HepG2 (cell line): ENCODE data around the gene NFATC3. TPM values are rescaled to one million over a fixed set of nuclear protein-coding genes. Genes with fewer than 3 reads are reported as not detected.

ENCODE experiments used
- AKAP8 ChIP-seq: sonication (generic); formaldehyde crosslinking; IDR thresholded peaks from 2 replicates; pipeline ENCODE4 v1.5.1; 2020; ENCODE audit warnings: mild to moderate bottlenecking, missing genetic modification reagents
- ATRX ChIP-seq: sonication (generic); formaldehyde crosslinking; IDR thresholded peaks from 2 replicates; pipeline ENCODE4 v1.4.0; 2020; ENCODE audit warnings: missing genetic modification reagents, borderline replicate concordance
- CBX2 ChIP-seq, 2 experiments: fragments of 200-600 bp in 1 of 2; sonication (generic); formaldehyde crosslinking in 1 of 2; IDR thresholded peaks; 2 replicates each; pipeline versions ENCODE4 v1.7.0 to v1.8.1; 2018 to 2022; ENCODE audit warnings: low read depth in 2 of 2, low read length in 1 of 2, mild to moderate bottlenecking in 1 of 2, missing genetic modification reagents in 1 of 2
- KAT2B ChIP-seq: fragments of 150-350 bp; IDR thresholded peaks from 2 replicates; pipeline ENCODE4 v1.6.1; 2014; ENCODE audit warnings: low read depth, low read length, borderline replicate concordance
- MED1 ChIP-seq: sonication (generic); formaldehyde crosslinking; IDR thresholded peaks from 2 replicates; pipeline ENCODE4 v1.4.0; 2020; ENCODE audit warnings: missing genetic modification reagents
- PHF5A ChIP-seq: IDR thresholded peaks from one replicate; pipeline ENCODE4 v1.6.1; 2018; ENCODE audit warnings: low read depth, missing genetic modification reagents; ENCODE audit not compliant: unreplicated experiment
- POLR2AphosphoS2 ChIP-seq: IDR thresholded peaks from 2 replicates; pipeline ENCODE4 v1.6.1; 2011; ENCODE audit warnings: low read depth, low read length, improper control_type of control experiment
- RFX1 ChIP-seq: fragments of 450-650 bp; IDR thresholded peaks from 2 replicates; pipeline ENCODE4 v1.6.1; 2017
- RFX3 ChIP-seq: IDR thresholded peaks from 2 replicates; pipeline ENCODE4 v1.6.1; 2016; ENCODE audit warnings: missing biosample characterization, missing genetic modification reagents
- RFXANK ChIP-seq: IDR thresholded peaks from 2 replicates; pipeline ENCODE4 v1.6.1; 2016
- RXRA ChIP-seq: sonication (generic); formaldehyde crosslinking; IDR thresholded peaks from 2 replicates; pipeline ENCODE4 v1.5.1; 2020; ENCODE audit warnings: missing genetic modification reagents
- SALL1 ChIP-seq: sonication (generic); formaldehyde crosslinking; IDR thresholded peaks from 2 replicates; pipeline ENCODE4 v1.8.0; 2022; ENCODE audit warnings: mild to moderate bottlenecking, missing genetic modification reagents
- SRSF4 ChIP-seq: fragments of 200-400 bp; formaldehyde crosslinking; IDR thresholded peaks from one replicate; pipeline ENCODE4 v1.6.1; 2018; ENCODE audit warnings: mild to moderate bottlenecking, low read depth, low read length, moderate library complexity; ENCODE audit not compliant: poor library complexity, severe bottlenecking
- SRY ChIP-seq: sonication (generic); formaldehyde crosslinking; IDR thresholded peaks from 2 replicates; pipeline ENCODE4 v1.8.0; 2022; ENCODE audit warnings: mild to moderate bottlenecking, missing genetic modification reagents
- STAT5B ChIP-seq: sonication (generic); formaldehyde crosslinking; IDR thresholded peaks from 2 replicates; pipeline ENCODE4 v1.4.0; 2020; ENCODE audit warnings: missing genetic modification reagents
- ZKSCAN5 ChIP-seq: sonication (generic); formaldehyde crosslinking; IDR thresholded peaks from 2 replicates; pipeline ENCODE4 v1.5.1; 2020; ENCODE audit warnings: mild to moderate bottlenecking, missing genetic modification reagents
- ZNF282 ChIP-seq: fragments of 450-650 bp; IDR thresholded peaks from 2 replicates; pipeline ENCODE4 v1.6.1; 2018; ENCODE audit not compliant: partially characterized antibody
- ZNF3 ChIP-seq: IDR thresholded peaks from 2 replicates; pipeline ENCODE4 v1.7.0; 2017; ENCODE audit warnings: inconsistent platforms
- ZNF547 ChIP-seq: sonication (generic); formaldehyde crosslinking; IDR thresholded peaks from 2 replicates; pipeline ENCODE4 v1.5.1; 2020; ENCODE audit warnings: mild to moderate bottlenecking, missing genetic modification reagents
- ZSCAN29 ChIP-seq: sonication (generic); formaldehyde crosslinking; conservative IDR thresholded peaks from 2 replicates; pipeline ENCODE4 v1.4.0; 2020; ENCODE audit warnings: mild to moderate bottlenecking, missing genetic modification reagents
- ZZZ3 ChIP-seq: sonication (generic); formaldehyde crosslinking; IDR thresholded peaks from 2 replicates; pipeline ENCODE4 v1.4.0; 2020; ENCODE audit warnings: missing genetic modification reagents, mild to moderate bottlenecking, borderline replicate concordance
- polyA plus RNA-seq, 8 experiments: library from polyadenylated mRNA; depleted of rRNA in 3 of 8; stranded (reverse) in 7 of 8; unstranded in 1 of 8; fragments of >200 nt; fragmentation: Illumina TruSeq in 4 of 8; extraction: Trizol in 4 of 8; gene quantifications; 2 replicates each; pipeline versions ENCODE4 v1.2.1 to v1.2.3, GENCODE V29; 2011 to 2016; ENCODE audit warnings: low read depth in 4 of 8, missing spikeins in 1 of 8, mixed read lengths in 1 of 8; ENCODE audit not compliant: insufficient read depth in 1 of 8
- total RNA-seq, 5 experiments: library from RNA; depleted of rRNA; stranded (reverse); fragments of >200 nt; fragmentation: Illumina TruSeq; extraction: Trizol; gene quantifications; 2 replicates each; pipeline ENCODE4 v1.2.3, GENCODE V29; 2016; ENCODE audit warnings: low read depth in 1 of 5
- TF ChIP-seq, protein P1 (sequence below): IDR thresholded peaks from 2 replicates; pipeline ENCODE4 v1.6.1; 2012; ENCODE audit warnings: low read depth, low read length, improper control_type of control experiment
- TF ChIP-seq, protein P2 (sequence below): sonication (generic); formaldehyde crosslinking; IDR thresholded peaks from 2 replicates; pipeline ENCODE4 v1.5.1; 2020; ENCODE audit warnings: missing genetic modification reagents, mild to moderate bottlenecking, borderline replicate concordance
- TF ChIP-seq, protein P3 (sequence below): sonication (generic); formaldehyde crosslinking; IDR thresholded peaks from 2 replicates; pipeline ENCODE4 v1.8.1; 2023; ENCODE audit warnings: missing genetic modification reagents, mild to moderate bottlenecking, borderline replicate concordance
- TF ChIP-seq, protein P4 (sequence below): IDR thresholded peaks from 2 replicates; pipeline ENCODE4 v1.6.1; 2016; ENCODE audit warnings: mild to moderate bottlenecking, missing biosample characterization, missing genetic modification reagents
- TF ChIP-seq, protein P5 (sequence below): sonication (generic); formaldehyde crosslinking; conservative IDR thresholded peaks from 2 replicates; pipeline ENCODE4 v1.4.0; 2020; ENCODE audit warnings: missing genetic modification reagents

NFATC3 gene
- total and polyA plus RNA-seq, 2 of the 13 experiments (the other 11 are each of a cell fraction or from before 2014, with no cell fraction given): 52.6 to 62.7 TPM

DNA sequence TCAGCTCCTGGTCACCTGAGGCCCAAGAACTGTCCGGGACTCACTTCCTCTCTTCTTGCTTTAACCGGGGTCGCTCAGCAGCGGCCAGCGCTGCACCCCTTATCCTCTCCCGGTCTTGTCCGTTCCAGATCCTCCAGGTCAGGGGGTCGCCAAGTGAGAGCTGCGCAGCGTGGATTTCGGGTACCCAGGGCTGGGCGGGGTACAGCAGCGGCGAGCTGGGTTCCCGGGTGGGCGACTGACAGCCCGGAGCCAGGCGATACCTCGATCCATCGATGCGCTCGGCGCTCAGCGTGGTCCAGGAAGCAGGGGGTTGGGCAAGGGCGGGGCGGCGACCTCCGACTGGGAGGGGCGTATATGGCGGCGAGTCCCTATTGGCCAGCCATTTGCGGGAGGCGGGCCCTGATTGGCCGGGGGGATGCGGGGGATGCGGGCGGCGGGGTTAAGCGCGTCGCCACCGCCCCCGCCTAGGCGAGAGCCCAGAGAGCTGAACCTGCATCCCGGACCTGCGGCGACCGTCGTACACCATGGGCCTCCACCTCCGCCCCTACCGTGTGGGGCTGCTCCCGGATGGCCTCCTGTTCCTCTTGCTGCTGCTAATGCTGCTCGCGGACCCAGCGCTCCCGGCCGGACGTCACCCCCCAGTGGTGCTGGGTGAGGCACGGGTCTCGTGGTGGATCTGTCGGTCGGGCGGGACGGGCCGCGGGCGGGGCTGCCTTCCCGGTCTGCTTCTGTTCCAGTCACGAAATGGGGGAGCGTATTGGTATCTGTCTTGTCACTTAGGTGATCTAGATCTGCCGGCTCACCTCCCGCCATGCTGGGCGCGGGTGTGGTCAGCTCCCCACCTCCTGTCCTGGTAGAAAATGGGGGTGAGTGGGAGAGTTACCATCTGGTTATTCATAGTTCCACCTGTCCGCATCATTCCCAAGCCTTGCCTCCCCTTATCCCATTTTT lies 160.0 kb downstream of the NFATC3 start, which contains the start of gene PLA2G15 (continued):
- TF ChIP-seq RFXANK (CRISPR knock-in tag) (no peak; the same call in 1 of the 2 replicates), ZSCAN29 (no peak), ATRX (no peak), MED1 (peak; percentile 62), KAT2B (no peak), SRSF4 (no peak), ZNF547 (CRISPR knock-in tag) (peak; percentile 80; the same call in 1 of the 2 replicates), ZZZ3 (CRISPR knock-in tag) (no peak), CBX2 (IDR thresholded peaks at IDR 0.05; ENCODE audit: low read depth, low read length) (no peak), CBX2 (CRISPR knock-in tag; IDR thresholded peaks at IDR 0.05; ENCODE audit: low read depth) (no peak), RFX3 (CRISPR knock-in tag) (no peak), RFX1 (no peak), SRY (CRISPR knock-in tag) (0 out of 2 replicates have a peak, but pooled peaks have one; percentile 13), AKAP8 (CRISPR knock-in tag) (no peak), STAT5B (CRISPR knock-in tag) (no peak), PHF5A (CRISPR knock-in tag) (no peak), POLR2AphosphoS2 (peak; percentile 50; the same call in 1 of the 2 replicates), SALL1 (CRISPR knock-in tag) (peak; percentile 48), RXRA (CRISPR knock-in tag) (peak; percentile 69; the same call in 1 of the 2 replicates), ZNF3 (CRISPR knock-in tag) (no peak), ZNF282 (no peak), ZKSCAN5 (no peak; the same call in 1 of the 2 replicates)
- TF ChIP-seq, protein P1, sequence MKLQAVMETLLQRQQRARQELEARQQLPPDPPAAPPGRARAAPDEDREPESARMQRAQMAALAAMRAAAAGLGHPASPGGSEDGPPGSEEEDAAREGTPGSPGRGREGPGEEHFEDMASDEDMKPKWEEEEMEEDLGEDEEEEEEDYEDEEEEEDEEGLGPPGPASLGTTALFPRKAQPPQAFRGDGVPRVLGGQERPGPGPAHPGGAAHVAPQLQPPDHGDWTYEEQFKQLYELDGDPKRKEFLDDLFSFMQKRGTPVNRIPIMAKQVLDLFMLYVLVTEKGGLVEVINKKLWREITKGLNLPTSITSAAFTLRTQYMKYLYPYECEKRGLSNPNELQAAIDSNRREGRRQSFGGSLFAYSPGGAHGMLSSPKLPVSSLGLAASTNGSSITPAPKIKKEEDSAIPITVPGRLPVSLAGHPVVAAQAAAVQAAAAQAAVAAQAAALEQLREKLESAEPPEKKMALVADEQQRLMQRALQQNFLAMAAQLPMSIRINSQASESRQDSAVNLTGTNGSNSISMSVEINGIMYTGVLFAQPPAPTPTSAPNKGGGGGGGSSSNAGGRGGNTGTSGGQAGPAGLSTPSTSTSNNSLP: peak; percentile 60; the same call in 1 of the 2 replicates
- TF ChIP-seq, protein P2, sequence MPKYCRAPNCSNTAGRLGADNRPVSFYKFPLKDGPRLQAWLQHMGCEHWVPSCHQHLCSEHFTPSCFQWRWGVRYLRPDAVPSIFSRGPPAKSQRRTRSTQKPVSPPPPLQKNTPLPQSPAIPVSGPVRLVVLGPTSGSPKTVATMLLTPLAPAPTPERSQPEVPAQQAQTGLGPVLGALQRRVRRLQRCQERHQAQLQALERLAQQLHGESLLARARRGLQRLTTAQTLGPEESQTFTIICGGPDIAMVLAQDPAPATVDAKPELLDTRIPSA (CRISPR knock-in tag): peak; percentile 83; the same call in 1 of the 2 replicates
- TF ChIP-seq, protein P3, sequence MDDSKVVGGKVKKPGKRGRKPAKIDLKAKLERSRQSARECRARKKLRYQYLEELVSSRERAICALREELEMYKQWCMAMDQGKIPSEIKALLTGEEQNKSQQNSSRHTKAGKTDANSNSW: no peak
- TF ChIP-seq, protein P4, sequence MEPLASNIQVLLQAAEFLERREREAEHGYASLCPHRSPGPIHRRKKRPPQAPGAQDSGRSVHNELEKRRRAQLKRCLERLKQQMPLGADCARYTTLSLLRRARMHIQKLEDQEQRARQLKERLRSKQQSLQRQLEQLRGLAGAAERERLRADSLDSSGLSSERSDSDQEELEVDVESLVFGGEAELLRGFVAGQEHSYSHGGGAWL (CRISPR knock-in tag): peak; percentile 72; the same call in 1 of the 2 replicates
- TF ChIP-seq, protein P5, sequence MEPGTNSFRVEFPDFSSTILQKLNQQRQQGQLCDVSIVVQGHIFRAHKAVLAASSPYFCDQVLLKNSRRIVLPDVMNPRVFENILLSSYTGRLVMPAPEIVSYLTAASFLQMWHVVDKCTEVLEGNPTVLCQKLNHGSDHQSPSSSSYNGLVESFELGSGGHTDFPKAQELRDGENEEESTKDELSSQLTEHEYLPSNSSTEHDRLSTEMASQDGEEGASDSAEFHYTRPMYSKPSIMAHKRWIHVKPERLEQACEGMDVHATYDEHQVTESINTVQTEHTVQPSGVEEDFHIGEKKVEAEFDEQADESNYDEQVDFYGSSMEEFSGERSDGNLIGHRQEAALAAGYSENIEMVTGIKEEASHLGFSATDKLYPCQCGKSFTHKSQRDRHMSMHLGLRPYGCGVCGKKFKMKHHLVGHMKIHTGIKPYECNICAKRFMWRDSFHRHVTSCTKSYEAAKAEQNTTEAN (CRISPR knock-in tag): peak; percentile 56; the same call in 1 of the 2 replicates
